Keratinocyte (primary cell): ENCODE measurements around the gene BNC2. TPM values are rescaled to one million over a fixed set of nuclear protein-coding genes. Genes with fewer than 3 reads are reported as not detected.

Experiments used
- DNase-seq: peaks from one replicate; pipeline ENCODE4 v3.0.0-alpha.2; 2011; ENCODE audit warnings: low read depth, missing footprints, low spot score
- FAIRE-seq: peaks from 2 replicates; lab custom pipeline; 2011; peaks lifted over from hg19 to GRCh38; lab: Jason Lieb, UNC
- H2AFZ ChIP-seq: 2 replicates; pipeline ENCODE4 v1.6.0; 2012; ENCODE audit warnings: low read length, control low read depth, inconsistent platforms; ENCODE audit not compliant: control insufficient read depth
- H3K27ac ChIP-seq: 2 replicates; pipeline ENCODE4 v1.5.1; 2011; ENCODE audit warnings: low read length; ENCODE audit not compliant: control insufficient read depth, insufficient read depth
- H3K27me3 ChIP-seq: 3 replicates; pipeline ENCODE4 v1.6.0; 2011; ENCODE audit warnings: low read length; ENCODE audit not compliant: control insufficient read depth, insufficient read depth; ENCODE audit errors: extremely low read depth
- H3K36me3 ChIP-seq, 2 experiments: 2 replicates in 1 of 2; 3 replicates in 1 of 2; pipeline ENCODE4 v1.5.1; 2011; ENCODE audit warnings: low read length in 2 of 2, mild to moderate bottlenecking in 1 of 2; ENCODE audit not compliant: control insufficient read depth in 2 of 2, insufficient read depth in 2 of 2; ENCODE audit errors: extremely low read depth in 1 of 2
- H3K4me1 ChIP-seq: 3 replicates; pipeline ENCODE4 v1.5.1; 2011; ENCODE audit warnings: low read length; ENCODE audit not compliant: control insufficient read depth, insufficient read depth; ENCODE audit errors: extremely low read depth
- H3K4me2 ChIP-seq: 3 replicates; pipeline ENCODE4 v1.6.0; 2011; ENCODE audit warnings: low read depth, low read length; ENCODE audit not compliant: control insufficient read depth, insufficient read depth; ENCODE audit errors: extremely low read depth
- H3K4me3 ChIP-seq, 3 experiments: fragments of 200-600 bp in 1 of 3; sonication (generic) in 1 of 3; 2 replicates in 2 of 3; 3 replicates in 1 of 3; pipeline ENCODE4 v1.5.1; 2011 to 2016; ENCODE audit warnings: low read length in 3 of 3, mild to moderate bottlenecking in 3 of 3, control low read depth in 2 of 3, inconsistent platforms in 1 of 3, low read depth in 1 of 3, mixed read lengths in 1 of 3, mixed run types in 1 of 3, moderate library complexity in 1 of 3; ENCODE audit not compliant: control insufficient read depth in 2 of 3, insufficient read depth in 2 of 3; ENCODE audit errors: extremely low read depth in 1 of 3
- H3K79me2 ChIP-seq: 2 replicates; pipeline ENCODE4 v1.6.0; 2012; ENCODE audit warnings: low read length; ENCODE audit not compliant: control insufficient read depth, insufficient read depth
- H3K9ac ChIP-seq: 3 replicates; pipeline ENCODE4 v1.6.0; 2011; ENCODE audit warnings: low read length; ENCODE audit not compliant: control insufficient read depth, insufficient read depth; ENCODE audit errors: extremely low read depth
- H3K9me1 ChIP-seq: 3 replicates; pipeline ENCODE4 v1.6.0; 2011; ENCODE audit warnings: low read length; ENCODE audit not compliant: control insufficient read depth, insufficient read depth; ENCODE audit errors: extremely low read depth
- H3K9me3 ChIP-seq: 2 replicates; pipeline ENCODE4 v1.5.1; 2012; ENCODE audit warnings: low read depth, low read length; ENCODE audit not compliant: control insufficient read depth
- H4K20me1 ChIP-seq: 3 replicates; pipeline ENCODE4 v1.6.0; 2011; ENCODE audit warnings: low read length; ENCODE audit not compliant: control insufficient read depth, insufficient read depth; ENCODE audit errors: extremely low read depth
- EZH2 ChIP-seq: IDR thresholded peaks from one replicate; pipeline ENCODE4 v1.6.1; 2012; ENCODE audit warnings: inconsistent platforms, mild to moderate bottlenecking, low read length, moderate library complexity
- dilution Hi-C: fragments of 300-500 bp; cut with MboI; formaldehyde crosslinking; loops from one replicate; pipeline ENCODE4 v1.7.0; 2020; ENCODE audit warnings: low sequenced_read_pairs; ENCODE audit not compliant: extremely low pct_ligation_motif_present
- polyA plus RNA-seq, 5 experiments: library from polyadenylated mRNA; depleted of rRNA in 3 of 5; stranded (reverse) in 3 of 5; stranded (forward) in 1 of 5; unstranded in 1 of 5; fragments of >200 nt; gene quantifications; 1 replicate in 1 of 5; 2 replicates in 3 of 5; 3 replicates in 1 of 5; pipeline versions ENCODE4 v1.2.1 to v1.2.3, GENCODE V29; 2011 to 2012; ENCODE audit warnings: missing spikeins in 2 of 5, low read depth in 1 of 5, low replicate concordance in 1 of 5
- TF ChIP-seq, protein P1 (sequence below), 3 experiments: IDR thresholded peaks in 1 of 3; conservative IDR thresholded peaks in 1 of 3; optimal IDR thresholded peaks in 1 of 3; 2 replicates in 2 of 3; 3 replicates in 1 of 3; pipeline versions ENCODE3 to v1.5.1; 2011; ENCODE audit warnings: low read length in 3 of 3, mild to moderate bottlenecking in 3 of 3, moderate library complexity in 2 of 3, control low read depth in 1 of 3, inconsistent platforms in 1 of 3; ENCODE audit not compliant: insufficient read depth in 2 of 3; ENCODE audit errors: extremely low read depth in 1 of 3

BNC2 gene
- polyA plus RNA-seq, 1 donor (not counting 4 experiments of a cell fraction or from before 2014, with no cell fraction given), result 1.1 TPM

GRCh38 chr9:16794103-16794502 is 76.4 kb downstream of the BNC2 start:
- no peak for DNase-seq
- Histone ChIP-seq H3K27ac (no peak overlapping the region), H3K9me1 (no peaks in the 10 kb centered on the region), H3K4me3 (no peak overlapping the region), H3K4me1 (no peaks in the 10 kb centered on the region), H3K27me3 (no peaks in the 10 kb centered on the region), H4K20me1 (no peaks in the 10 kb centered on the region), H3K36me3 (no peaks in the 10 kb centered on the region), H3K4me2 (no peak overlapping the region), H3K79me2 (no peaks in the 10 kb centered on the region), H3K9ac (no peak overlapping the region), H3K9me3 (no peaks in the 10 kb centered on the region), H2AFZ (no peak overlapping the region)
- no peak for FAIRE-seq
- TF ChIP-seq, protein P1, sequence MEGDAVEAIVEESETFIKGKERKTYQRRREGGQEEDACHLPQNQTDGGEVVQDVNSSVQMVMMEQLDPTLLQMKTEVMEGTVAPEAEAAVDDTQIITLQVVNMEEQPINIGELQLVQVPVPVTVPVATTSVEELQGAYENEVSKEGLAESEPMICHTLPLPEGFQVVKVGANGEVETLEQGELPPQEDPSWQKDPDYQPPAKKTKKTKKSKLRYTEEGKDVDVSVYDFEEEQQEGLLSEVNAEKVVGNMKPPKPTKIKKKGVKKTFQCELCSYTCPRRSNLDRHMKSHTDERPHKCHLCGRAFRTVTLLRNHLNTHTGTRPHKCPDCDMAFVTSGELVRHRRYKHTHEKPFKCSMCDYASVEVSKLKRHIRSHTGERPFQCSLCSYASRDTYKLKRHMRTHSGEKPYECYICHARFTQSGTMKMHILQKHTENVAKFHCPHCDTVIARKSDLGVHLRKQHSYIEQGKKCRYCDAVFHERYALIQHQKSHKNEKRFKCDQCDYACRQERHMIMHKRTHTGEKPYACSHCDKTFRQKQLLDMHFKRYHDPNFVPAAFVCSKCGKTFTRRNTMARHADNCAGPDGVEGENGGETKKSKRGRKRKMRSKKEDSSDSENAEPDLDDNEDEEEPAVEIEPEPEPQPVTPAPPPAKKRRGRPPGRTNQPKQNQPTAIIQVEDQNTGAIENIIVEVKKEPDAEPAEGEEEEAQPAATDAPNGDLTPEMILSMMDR (optimal IDR thresholded peaks at IDR 0.05 in 1 of 3, IDR thresholded peaks at IDR 0.05 in 1 of 3, conservative IDR thresholded peaks at IDR 0.05 in 1 of 3; ENCODE audit: extremely low read depth in 1 of 3, insufficient read depth in 2 of 3, low read length in 3 of 3), result no peak
- TF ChIP-seq EZH2, result no peak
- dilution Hi-C loops, result no loop called here

GRCh38 chr9:16787724-16788123 is 82.7 kb downstream of the BNC2 start:
- Histone ChIP-seq H3K4me2 (no peak overlapping the region), H2AFZ (no peak overlapping the region), H3K9me3 (no peaks in the 10 kb centered on the region), H3K9me1 (no peaks in the 10 kb centered on the region), H3K27ac (no peak overlapping the region), H3K4me3 (no peak overlapping the region), H3K9ac (no peak overlapping the region), H3K4me1 (no peaks in the 10 kb centered on the region), H3K79me2 (no peaks in the 10 kb centered on the region), H3K27me3 (no peaks in the 10 kb centered on the region), H3K36me3 (no peaks in the 10 kb centered on the region), H4K20me1 (no peaks in the 10 kb centered on the region)
- dilution Hi-C loops, result no loop called here
- FAIRE-seq (no peak), DNase-seq (no peak)
- TF ChIP-seq, protein P1 (optimal IDR thresholded peaks at IDR 0.05 in 1 of 3, IDR thresholded peaks at IDR 0.05 in 1 of 3, conservative IDR thresholded peaks at IDR 0.05 in 1 of 3; ENCODE audit: extremely low read depth in 1 of 3, insufficient read depth in 2 of 3, low read length in 3 of 3), result no peak
- TF ChIP-seq EZH2, result no peak
